Measurements from ENCODE around the gene CD226.
"Not testable (repeated sequence)": the region's sequence is repeated elsewhere in the genome, so short reads cannot be mapped to it uniquely, and the experiment has no call there.

Gene CD226
- total RNA-seq: 179 to 210 (median 200) reads per million in 4 donors

DNA sequence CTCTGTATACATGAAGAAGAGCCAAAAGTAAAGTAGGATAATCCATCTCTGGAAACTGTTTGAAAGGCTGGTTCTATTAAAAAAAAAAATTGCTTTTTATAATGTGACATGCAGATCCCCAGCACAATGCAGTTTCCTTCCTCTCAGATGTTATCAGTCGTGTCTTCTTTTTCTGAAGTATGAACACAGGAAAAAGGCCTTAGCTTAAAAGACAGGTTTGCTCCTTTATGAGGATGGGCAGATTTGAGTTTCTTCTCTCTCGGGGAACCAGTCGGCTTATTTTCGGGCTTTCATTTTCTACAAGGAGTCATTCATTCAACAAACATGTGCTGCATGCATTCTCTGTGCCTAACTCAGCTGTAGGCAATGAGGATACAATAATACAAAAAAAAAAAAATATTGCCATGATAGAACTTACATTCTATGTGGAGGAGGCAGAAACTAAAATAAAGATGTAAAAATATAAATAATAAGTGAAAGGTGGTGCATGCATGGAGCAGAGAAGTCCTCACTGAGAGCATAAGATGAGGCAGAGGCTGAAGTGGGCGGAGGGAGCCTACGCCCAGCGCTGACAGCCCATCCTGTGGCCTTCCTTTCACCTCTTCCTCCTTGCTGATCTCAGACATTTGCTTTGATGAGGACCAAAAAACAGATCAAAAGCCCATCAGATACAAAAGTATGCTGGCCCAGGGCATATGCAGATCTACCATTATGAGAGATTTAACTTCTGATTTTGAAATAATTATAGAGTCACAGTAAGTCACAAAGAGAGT lies at the start of gene CD226:
Gene CD226 (minus strand): TSS at position 513 of the 773 bp plus-strand sequence. CDS start 467 bp downstream, at position 46.
- peak in 1 of 5 donors; percentile 68 for DNase-seq

DNA sequence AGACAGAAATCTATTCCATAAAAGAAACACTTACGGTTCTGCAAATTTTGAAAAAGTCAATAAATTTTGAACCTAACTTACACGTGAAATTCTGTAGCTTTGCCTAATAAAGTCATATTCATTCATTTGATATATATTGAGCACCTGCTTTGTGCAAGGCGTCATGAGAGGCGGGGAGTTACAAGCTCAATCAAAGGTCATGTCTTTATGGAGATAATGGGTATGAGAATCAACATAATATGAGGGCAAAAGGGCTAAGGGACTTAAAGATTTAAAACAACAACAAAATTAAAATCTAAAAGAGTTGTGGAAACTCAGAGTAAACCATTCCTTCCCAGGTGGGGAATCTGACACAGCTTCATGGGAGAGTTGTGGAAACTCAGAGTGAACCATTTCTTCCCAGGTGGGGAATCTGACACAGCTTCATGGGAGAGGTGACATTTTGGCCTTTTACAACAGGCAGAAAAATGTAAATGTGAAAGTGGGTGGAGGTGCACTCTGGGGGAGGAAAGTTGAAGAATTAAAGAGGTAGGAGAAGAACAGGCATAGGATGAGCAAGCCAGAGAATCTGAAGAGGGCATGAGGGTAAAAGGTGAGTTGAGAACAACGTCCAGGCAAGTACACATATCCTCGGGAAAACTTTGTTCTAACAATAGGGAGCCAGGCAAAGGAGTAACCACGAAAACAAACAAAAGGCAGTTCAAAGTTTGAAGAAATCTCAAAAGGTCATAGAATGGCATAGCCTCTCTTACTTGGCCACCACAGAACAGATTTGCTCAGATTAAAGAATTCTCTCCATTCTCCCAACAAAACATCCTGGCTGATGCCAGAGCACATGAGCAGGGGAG lies 49.5 kb upstream of the CD226 start:
- no peak for DNase-seq

DNA sequence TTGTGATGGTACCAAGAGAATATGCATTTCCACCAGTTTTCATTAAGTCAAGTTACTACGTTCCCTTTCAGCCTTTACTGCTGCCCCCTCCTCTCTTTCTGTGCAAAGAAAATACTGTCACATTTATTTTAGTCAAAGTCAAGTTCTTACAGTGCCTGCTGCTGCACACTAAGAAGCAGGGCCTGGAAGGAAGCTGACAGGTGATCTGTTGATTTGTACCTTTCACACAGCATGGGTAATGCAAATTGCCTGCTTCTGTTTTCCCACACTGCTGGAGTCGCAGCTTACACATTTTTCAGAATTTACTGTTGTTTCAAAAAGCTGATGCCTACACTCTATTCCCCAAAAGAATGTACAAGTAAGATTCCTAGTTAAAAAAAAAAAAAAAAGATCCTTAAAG lies 48.7 kb upstream of the CD226 start:
- DNase-seq: no peak

DNA sequence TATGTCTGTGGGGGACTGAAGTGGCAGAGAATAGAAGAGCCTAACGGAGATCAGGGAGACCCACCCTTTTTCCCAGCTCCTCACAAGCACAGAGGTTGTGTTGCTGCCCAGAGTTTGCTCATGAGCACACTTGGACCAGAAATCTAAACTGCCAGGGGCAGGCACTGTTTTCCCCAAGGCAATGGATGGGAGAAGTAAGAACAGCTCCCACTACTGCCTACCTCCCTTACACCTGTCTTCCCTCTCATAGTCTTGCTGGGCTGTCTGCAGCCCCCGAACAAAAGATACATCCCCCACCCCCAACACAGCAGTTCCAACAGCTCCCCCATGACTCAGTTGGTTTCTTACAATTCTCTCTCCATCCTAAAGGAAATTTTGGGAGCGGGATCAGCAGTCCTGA lies 48.1 kb upstream of the CD226 start:
- no peak for DNase-seq

DNA sequence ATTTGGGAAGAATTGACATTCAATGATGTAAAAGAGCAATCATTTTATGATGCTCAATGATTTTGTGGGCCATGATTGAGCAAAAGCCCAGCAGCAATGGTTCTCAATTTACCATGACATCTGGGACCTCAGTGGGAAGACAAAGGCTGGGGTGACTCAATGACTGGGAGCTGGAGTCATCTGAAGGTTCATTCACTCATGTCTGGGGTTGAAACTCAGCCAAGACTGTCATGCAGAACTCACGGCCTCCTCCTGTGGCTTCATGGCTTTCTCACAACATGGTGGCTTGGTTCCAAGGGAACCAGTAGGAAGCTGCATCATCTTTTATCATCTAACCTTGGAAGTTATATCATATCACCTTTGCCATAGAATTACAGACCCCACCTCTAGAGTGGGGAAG lies 45.1 kb upstream of the CD226 start:
- DNase-seq: no peak

DNA sequence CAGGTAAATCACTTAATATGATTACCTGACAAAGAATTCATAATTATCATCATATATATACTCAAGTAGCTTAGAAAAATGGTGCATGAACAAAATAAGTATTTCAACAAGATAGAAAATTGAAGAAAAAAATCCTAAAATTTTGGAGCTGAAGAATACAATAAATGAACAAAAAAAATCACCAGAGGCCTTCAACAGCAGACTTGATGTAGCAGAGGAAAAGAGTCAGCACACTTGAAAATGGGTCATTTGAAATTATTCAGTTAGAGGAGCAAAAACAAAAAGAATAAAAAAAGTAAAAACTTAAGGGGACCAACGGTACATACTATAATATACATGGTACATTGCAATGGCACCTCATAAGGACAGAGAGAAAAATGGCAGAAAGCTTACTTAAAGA lies 40.2 kb upstream of the CD226 start:
- no peak for DNase-seq

DNA sequence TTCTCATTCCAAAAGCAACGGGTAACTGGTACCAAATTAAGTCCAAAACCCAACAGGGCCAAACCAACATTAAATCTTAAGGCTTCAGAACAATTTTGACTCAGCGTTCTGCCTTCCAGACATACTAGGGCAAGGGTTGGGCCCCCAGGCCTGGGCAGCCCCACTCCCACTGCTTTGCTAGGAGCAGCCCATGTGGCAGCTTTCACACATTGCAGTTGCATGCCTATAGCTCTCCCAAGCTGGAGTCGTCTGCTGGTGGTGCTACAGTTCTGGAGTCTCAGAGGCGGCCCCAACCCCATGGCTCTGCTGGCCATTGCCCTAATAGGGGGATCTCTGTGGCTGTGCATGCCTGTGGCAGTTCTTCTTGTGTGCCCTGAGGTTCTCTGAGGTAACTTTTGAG lies 37.6 kb upstream of the CD226 start:
- no peak for DNase-seq

DNA sequence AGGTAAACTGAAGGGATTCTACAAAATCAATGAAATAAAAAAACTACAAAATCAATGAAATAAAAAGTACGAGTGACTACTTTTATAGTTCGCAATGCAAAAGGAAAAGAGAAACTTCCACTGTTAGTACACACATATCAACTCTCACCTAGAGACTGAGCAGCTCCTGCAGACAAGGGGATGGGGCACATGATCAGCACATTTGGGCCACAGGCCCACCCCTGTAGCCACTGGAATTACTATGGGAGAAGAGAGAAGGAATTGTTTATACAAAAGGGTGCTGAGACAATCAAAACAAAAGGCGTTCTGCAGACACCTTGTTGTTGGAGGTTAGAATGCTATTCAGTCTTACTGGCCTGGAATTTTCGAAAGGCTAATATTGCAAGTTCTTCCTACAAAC lies 34.7 kb upstream of the CD226 start:
- DNase-seq: no peak

DNA sequence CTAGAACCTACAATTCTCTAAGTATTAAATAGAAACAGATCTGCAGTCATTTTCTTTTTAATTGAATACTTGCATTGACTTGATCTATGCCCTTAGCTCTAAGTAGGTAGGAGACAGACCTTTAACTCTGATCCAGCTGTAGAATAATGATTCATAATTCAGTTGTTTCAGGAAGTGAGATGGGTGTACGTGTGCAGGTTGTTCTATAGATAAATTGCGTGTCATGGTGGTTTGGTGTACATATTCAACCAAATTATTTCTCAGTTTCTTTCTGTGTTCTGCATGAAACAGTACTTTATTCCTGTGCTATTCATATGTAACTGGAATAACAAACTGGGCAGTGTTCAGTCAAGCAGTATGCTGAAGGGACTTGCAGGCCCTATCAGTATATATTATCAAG lies 34.3 kb upstream of the CD226 start:
- peak in 1 of 5 donors; percentile 29 for DNase-seq

DNA sequence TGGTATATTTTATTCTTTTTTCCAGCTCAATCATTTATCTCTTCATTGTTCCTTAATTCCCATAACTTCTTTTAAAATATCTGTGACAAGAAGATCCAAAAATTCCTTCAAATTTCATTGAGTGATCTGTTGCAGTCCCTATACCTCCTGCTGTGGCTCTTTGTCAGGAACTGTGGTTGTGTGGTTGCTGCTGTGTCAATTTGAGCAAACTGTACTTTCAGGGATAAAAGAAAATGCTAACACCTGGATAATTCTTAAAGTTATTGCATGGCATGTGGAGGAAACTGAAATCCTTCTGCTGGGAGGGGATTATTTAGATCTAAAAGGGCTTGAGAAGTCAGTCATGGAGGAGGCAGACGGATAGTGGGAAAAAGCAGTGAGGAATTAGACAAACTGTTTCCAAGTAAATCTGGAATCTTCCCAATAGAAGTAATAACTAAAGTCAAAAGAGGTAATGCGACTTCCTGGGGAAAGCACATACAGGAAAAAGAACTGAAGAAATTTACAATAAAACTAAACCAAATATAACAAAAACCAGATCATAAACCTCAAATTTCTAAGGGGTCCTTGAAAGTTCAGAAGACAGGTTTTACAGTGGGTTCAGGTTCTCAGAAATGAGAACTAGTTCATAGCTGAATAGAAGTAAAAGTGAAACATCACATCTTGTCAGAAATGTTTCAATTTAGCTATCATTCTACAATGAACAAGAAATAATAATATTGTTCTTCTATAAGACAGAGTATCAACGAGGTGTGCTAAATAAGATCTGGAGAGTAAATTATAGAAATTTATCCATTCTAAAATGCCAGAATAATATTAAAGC lies 33.5 kb upstream of the CD226 start:
- DNase-seq: peak in 1 of 5 donors; percentile 15

DNA sequence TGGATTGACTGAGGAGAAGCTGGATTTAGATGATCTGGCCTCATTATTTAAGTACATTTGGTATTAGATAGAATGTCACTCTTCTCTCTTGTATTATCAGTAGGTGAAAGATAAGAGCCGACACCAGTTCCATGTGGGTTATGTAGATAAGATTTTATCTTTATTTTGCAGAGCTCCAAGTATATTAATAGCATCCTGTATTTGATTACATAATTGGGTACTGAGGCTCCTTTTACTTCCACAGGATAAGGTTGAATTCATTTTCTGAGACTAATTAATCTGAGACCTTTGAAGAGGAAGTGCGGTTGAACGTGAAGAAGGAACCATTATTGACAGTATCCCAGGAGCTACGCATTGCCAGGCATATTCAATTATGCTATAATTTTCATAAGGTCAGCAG lies 32.8 kb upstream of the CD226 start:
- DNase-seq: no peak

DNA sequence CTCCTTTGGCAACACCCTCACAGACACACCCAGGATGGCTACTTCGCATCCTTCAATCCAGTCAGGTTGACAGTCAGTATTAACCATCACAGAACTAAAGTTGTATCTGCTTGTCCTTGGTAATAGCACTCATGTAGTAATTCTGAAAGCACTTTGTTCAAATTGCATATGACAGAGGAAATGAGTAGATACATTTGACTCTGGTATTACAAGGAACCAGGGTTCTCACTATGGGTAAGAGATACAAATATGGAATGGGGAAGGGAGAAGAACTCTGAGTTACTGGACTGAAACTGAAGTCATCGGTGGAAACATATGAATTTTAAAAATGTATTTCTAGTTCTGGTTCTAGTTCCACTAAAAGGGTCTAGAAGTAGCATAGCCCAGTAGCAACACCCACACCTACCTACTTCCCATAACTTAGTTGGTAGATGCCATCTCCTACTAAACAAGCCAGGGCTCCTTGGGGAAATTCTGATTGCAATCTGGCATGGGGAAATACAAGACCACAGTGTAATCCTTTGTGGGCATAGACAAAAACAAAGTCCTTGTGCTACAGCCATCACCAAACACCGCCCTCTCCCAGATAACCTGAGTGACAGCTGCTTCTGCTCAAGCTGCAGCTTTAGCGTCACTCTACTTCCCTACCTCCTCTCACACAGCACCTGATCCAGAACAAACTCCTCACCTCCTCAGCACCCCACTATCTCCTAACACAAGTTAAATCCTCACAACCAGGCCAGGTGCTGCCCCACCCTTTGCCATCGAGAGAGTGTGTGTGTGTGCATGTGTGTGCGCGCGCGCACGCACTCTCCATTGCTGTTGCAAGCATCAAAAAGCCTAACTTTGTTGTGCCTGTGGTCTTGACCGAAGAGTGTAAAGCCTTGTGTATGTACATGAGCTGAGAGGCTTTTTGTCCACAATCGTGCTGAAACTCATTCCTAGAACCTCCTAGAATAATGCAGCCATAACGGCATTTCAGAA lies 31.4 kb upstream of the CD226 start:
- DNase-seq: peak in 1 of 5 donors; percentile 70

DNA sequence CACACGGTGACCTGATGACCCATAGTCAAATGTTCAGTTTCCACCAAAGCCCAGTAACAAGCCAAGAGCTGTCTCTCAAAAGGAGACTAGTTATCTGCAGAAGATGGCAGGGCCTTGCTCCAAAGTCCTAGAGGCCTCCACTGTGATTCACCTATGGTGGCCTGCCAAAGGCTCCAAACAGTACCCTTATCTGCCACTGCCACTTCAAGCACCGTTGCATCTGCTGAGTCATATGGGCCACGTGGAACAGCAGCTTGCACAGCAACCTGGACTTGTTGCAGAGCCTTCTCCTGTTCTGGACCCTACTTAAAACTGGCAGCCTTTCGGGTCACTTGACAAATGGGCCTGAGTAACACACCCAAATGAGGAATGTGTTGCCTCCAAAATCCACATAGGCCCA lies 27.6 kb upstream of the CD226 start:
- not testable (repeated sequence) for DNase-seq

DNA sequence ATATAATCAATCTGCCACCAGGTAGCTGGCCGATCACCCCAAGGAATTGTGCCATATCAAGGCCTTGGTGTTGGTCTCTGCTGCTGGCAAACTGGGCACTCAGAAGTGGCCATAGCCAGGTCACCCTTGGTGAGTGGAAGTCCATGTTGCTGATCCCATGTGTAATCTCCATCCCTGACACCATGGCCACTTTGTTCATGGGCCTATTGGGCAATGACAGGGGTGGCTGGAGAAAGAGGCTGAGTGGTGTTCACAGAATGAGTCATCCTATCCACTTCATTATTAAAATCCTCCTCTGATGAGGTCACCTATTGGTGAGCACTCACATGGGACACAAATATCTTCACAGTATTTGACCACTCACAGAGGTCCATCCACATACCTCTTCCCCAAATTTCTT lies 26.7 kb upstream of the CD226 start:
- no peak for DNase-seq

DNA sequence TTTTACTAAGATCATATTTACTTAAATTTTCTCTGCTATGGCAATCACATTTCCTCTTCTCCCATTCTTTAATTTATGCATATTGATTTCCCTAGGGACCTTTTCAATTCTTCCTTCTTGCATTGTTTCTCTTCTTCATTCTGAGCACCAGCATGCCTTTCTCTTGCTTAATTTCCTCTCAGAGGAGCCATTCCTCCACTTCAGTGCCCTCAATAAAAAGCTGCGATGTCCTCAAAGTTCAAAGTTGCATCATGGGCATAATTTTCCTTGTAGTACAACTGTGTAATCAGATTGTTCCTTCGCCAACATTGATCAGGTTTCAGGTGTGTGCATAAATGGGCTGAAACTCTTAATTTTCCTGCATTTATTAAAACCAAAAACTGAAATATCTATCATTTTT lies 21.8 kb upstream of the CD226 start:
- no peak for DNase-seq

DNA sequence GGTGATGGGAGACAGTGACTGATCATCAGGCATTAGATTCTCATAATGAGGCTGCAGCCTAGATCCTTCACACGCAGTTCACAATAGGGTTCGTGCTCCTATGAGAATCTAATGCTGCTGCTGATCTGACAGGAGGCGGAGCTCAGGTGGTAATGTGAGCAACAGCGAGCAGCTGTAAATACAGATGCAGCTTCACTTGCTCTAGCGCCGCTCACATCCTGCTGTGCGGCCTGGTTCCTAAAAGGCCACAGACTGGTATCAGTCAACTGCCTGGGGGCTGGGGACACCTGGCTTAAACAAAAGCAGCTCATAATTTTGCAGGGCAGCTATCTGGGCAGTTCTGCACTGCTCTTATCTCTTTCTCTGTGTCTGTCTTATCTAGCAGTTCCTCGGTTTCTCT lies 20.4 kb upstream of the CD226 start:
- peak in 1 of 5 donors; percentile 71 for DNase-seq

DNA sequence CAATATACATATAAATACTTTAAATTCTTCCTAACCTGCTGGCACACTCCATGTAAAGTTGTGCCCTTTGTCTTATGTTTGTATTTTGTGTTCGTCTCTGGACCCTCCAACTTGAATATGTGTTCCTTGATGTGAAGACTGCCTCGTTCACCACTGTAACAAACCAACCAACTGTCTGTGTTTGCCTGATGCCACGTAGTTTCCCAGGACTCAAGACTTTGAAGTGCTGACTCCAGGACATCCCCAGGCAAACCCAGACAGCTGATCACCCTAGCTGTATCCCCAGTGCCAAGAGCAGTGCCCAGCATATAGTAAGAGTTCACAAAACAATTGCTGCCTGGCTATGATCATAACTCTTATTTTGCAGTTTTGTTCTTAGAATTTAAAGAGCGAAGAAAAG lies 15.5 kb upstream of the CD226 start:
- no peak for DNase-seq

DNA sequence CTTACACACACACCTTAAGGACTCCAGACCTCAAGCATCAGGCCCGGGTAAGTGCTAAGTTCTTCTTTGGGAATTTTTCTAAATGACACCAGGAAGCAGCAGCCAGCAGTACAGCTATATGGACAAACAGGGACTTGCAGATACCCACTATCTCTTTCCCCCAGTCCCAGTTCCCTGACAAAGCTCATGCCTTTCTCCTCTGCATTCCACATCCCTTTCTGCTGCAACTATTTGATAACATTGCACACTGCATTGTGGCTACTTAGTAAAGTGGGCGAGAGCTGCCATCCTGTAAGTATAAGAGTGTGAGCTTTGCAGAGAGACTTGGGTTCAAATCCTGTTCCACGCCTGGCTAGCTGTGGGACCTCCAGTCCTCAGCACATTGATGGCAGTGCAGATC lies 14.0 kb upstream of the CD226 start:
- DNase-seq: no peak

DNA sequence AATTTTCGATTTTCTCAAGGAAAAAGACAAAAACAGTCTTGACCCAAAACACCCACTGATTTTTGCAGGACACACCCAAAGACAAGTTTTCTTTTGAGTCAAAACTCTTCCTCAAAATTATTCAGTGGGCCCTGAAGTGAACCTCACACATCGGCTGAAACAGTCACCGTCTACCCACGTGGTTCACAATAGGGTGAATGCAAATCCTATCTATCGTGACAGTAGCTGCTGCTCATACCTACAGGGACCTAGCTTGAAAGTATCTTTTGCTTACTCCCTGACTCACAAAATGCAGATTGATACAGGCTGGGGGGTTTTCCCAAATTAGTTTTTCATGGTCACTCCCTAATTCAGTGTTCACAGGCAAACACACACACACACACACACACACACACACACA lies 10.7 kb upstream of the CD226 start:
- DNase-seq: peak in 1 of 5 donors; percentile 72

DNA sequence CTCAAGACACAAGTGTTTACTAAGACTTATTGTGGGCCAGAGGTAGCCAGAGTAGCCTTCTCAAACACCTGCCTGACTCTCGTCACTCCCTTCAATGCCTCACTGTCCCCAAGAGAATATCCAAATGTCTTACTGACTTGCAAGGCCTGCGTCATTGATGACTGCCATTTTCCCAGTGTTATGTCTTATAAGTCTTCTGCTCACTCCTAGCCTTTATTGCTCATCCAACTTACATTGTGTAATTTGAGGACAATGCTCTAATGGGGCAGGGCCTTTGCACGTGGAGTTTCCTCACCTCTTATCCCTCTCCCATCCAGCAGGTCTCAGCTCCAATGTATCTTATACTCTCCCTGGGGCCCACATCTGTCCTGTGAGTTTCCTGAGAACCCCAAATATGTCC lies 10.1 kb upstream of the CD226 start:
- DNase-seq: no peak

DNA sequence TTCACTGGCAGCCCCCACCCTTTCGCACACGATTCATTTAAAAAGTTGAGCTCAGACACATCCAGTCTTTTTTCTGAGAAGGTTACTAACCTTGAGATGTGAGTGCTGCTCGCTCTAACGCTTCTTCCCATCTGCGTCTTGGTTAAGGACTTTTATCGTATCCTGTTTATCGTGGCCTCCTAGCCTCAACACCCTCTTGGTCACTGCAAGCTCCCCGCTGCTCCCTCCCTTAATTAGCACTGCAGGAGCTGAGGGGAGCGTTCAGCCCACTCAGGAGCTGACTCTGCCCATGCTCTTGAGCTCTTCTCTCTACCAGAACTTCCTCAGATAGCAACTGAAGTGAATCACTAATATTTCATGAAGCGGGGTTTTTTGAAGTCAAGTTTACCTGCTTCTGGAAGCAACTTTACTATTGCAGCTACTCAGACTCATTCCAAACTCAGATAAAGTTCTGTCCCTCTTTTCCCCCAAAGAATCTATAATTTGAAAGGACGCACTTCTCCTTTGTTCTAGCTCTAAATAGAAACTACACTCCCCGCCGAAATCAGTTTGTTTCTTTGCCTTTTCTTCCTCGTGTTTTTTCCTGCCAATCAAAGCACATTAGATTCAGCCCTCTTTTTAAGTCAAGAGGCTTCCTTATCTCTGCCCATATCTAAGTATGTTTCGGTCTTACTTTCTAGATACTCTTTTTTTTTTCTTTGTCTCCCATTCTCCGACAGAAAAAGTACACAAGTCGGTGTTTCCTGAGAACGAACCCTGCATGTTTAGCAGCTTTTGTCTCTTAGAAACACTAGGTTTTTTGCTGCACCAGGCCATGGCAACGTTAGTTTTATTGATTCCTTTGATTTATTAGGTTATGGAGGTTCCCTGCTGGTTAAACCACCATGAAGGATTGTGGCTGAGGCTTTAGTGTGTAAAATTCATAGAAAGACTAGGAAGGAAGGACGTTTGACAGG lies 9.3 kb upstream of the CD226 start:
- peak in 1 of 5 donors; percentile 66 for DNase-seq

Data from T-helper 1 cell (primary cell).